Measurements from ENCODE around the gene EXOC3L2. TPM values are rescaled to one million over a fixed set of nuclear protein-coding genes. Genes with fewer than 3 reads are reported as not detected.

EXOC3L2 gene
- total and polyA plus RNA-seq, 2 of the 8 experiments (the other 6 are each of a cell fraction or from before 2014, with no cell fraction given) = 1.4 to 1.6 TPM

GRCh38 chr19:45275370-45275971 is 30.3 kb upstream of the EXOC3L2 start (continued):
- TF ChIP-seq MAFK (IDR thresholded peaks at IDR 0.05; ENCODE audit: low read depth, low read length) (no peak), BACH1 (IDR thresholded peaks at IDR 0.05; ENCODE audit: low read length) (no peak), POLR2A (IDR thresholded peaks at IDR 0.05; ENCODE audit: control extremely low read depth in 1 of 2, low read depth in 2 of 2, low read length in 2 of 2) (no peak), ATF2 (IDR thresholded peaks at IDR 0.05; ENCODE audit: low read length) (no peak), CREB1 (IDR thresholded peaks at IDR 0.05) (no peak)

Data from H1 (cell line).